GM12878 (cell line): Measurements from ENCODE around the gene GORASP2.

Experiments used
- EP300 ChIP-seq, 2 experiments: fragments of 150-350 bp in 1 of 2; IDR thresholded peaks; 2 replicates each; pipeline ENCODE4 v1.6.1; 2011 to 2012; ENCODE audit warnings: low read depth in 2 of 2, low read length in 2 of 2, borderline replicate concordance in 1 of 2, improper control_type of control experiment in 1 of 2, inconsistent platforms in 1 of 2; ENCODE audit not compliant: control insufficient read depth in 1 of 2
- REST ChIP-seq: IDR thresholded peaks from 2 replicates; pipeline ENCODE4 v1.6.1; 2012; ENCODE audit warnings: mild to moderate bottlenecking, low read depth, low read length

- TF ChIP-seq EP300 (IDR thresholded peaks at IDR 0.05; ENCODE audit: borderline replicate concordance in 1 of 2, control insufficient read depth in 1 of 2, low read depth in 2 of 2, low read length in 2 of 2) (no peak), REST (no peak)
Observed at GRCh38 chr2:170928036-170928823, 823 bp upstream of the GORASP2 start.
